Breast epithelium (tissue), 3 donors: ENCODE results near the gene ABHD2.

ENCODE experiments used
- POLR2A ChIP-seq: fragments of 450-650 bp; IDR thresholded peaks from one replicate; pipeline ENCODE4 v1.6.1; 2016; ENCODE audit warnings: antibody characterized with exemption, mild to moderate bottlenecking, moderate library complexity
- POLR2AphosphoS5 ChIP-seq, 3 donors: sonication (generic); formaldehyde crosslinking; IDR thresholded peaks; one replicate each; pipeline ENCODE4 v1.6.1; 2017; ENCODE audit warnings: antibody characterized with exemption in 3 of 3
- TF ChIP-seq, protein P1 (sequence below), 3 donors: fragments of 450-650 bp; IDR thresholded peaks; one replicate each; pipeline ENCODE4 v1.5.1; 2016 to 2017; ENCODE audit warnings: antibody characterized with exemption in 3 of 3, mild to moderate bottlenecking in 3 of 3, moderate library complexity in 3 of 3

DNA sequence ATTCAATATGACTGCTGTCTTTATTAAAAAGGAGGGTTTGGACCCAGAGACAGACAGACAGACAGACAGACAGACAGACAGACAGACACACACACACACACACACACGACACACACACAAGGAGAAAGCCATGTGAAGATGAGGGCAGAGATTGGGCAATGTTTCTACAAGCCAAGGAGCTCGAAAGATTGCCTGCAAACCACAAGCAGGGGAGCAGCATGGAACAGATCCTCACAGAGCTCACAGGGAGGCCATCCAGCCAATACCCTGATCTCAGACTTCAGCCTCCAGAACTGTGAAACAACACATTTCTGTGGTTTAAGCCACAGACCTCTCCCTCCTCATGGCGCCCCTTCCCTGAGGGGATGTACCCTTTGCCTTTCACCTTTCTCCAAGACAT is 35.8 kb upstream of the ABHD2 start:
- TF ChIP-seq, protein P1, sequence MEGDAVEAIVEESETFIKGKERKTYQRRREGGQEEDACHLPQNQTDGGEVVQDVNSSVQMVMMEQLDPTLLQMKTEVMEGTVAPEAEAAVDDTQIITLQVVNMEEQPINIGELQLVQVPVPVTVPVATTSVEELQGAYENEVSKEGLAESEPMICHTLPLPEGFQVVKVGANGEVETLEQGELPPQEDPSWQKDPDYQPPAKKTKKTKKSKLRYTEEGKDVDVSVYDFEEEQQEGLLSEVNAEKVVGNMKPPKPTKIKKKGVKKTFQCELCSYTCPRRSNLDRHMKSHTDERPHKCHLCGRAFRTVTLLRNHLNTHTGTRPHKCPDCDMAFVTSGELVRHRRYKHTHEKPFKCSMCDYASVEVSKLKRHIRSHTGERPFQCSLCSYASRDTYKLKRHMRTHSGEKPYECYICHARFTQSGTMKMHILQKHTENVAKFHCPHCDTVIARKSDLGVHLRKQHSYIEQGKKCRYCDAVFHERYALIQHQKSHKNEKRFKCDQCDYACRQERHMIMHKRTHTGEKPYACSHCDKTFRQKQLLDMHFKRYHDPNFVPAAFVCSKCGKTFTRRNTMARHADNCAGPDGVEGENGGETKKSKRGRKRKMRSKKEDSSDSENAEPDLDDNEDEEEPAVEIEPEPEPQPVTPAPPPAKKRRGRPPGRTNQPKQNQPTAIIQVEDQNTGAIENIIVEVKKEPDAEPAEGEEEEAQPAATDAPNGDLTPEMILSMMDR (IDR thresholded peaks at IDR 0.05) = no peak
- TF ChIP-seq POLR2A (no peak), POLR2AphosphoS5 (IDR thresholded peaks at IDR 0.05) (no peak)
